Upper lobe of right lung (tissue), 1 donor: ENCODE measurements around the gene PRTFDC1. TPM values are rescaled to one million over a fixed set of nuclear protein-coding genes. Genes with fewer than 3 reads are reported as not detected.

Experiments
- ATAC-seq: fragments of 200-7000 bp; cut with Tn5 transposase; one replicate; pipeline ENCODE4 v1.9.1; 2020; ENCODE audit warnings: mild to moderate bottlenecking, moderate library complexity
- DNase-seq: peaks from one replicate; pipeline ENCODE4 v3.0.0-alpha.2; 2020
- H3K27ac ChIP-seq: fragments of 200-600 bp; one replicate; pipeline ENCODE4 v1.8.0; 2022
- H3K27me3 ChIP-seq: fragments of 200-600 bp; one replicate; pipeline ENCODE4 v1.8.0; 2022; ENCODE audit warnings: mild to moderate bottlenecking
- H3K36me3 ChIP-seq: fragments of 200-600 bp; one replicate; pipeline ENCODE4 v1.8.0; 2022
- H3K4me1 ChIP-seq: fragments of 200-600 bp; one replicate; pipeline ENCODE4 v1.8.0; 2022
- H3K4me3 ChIP-seq: fragments of 200-600 bp; one replicate; pipeline ENCODE4 v1.8.0; 2022; ENCODE audit warnings: mild to moderate bottlenecking
- H3K9me3 ChIP-seq: fragments of 200-600 bp; one replicate; pipeline ENCODE4 v1.8.0; 2022
- intact Hi-C: fragments of 100-400 bp; cut with DNase I; formaldehyde crosslinking; loops from one replicate; pipeline ENCODE4 v1.11.0; 2022
- long read RNA-seq: library from polyadenylated mRNA; unstranded; transcript quantifications from one replicate; pipeline ENCODE4 v2.0.0, GENCODE V29; 2021
- total RNA-seq: library from RNA; stranded (reverse); fragmentation: NEBNext Ultra II Directional; extraction: Animal tissue kit (Norgen Biotek cat#: 25700); gene quantifications from one replicate; pipeline ENCODE4 v1.2.1, GENCODE V29; 2021
- TF ChIP-seq, protein P1 (sequence below): fragments of 200-600 bp; IDR thresholded peaks from one replicate; pipeline ENCODE4 v1.8.0; 2022; ENCODE audit warnings: antibody characterized with exemption
- donor health status: DM: no; HTN: yes; CAD: no; lungs with severe emphysema.

PRTFDC1 gene, protein sequence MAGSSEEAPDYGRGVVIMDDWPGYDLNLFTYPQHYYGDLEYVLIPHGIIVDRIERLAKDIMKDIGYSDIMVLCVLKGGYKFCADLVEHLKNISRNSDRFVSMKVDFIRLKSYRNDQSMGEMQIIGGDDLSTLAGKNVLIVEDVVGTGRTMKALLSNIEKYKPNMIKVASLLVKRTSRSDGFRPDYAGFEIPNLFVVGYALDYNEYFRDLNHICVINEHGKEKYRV
- total RNA-seq, result 2.7 TPM
- long read RNA-seq, partial matches to known transcripts, result 1 of 1 reads
- long read RNA-seq, other reads (novel, unspliced or antisense), result 0 of 1 reads

DNA sequence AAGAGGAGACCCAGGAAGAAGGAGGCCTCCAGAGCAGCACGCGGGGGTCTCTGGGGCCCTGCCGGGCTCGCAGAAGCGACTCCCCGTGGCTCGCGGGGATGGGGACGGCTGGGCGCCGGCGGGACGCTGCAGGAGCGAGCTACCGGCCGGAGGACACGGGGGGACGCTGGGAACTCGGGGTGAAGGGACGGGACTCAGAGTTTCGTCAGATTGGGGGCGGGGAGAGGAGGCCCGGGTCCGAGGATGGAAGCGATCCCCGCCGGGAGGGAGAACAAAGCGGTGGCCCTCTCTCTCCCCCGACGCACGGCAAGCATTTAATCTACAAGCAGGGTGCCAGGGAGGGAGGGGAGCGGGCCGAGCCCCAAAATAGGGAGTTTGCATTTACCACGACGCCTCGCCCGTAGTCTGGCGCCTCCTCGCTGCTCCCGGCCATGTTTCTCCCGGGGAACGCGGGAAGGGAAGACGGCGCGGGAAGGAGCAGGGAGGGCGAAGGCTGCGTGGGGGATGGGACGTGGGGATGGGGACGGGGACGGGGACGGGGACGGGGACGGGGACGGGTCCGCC lies at the start of gene PRTFDC1:
PRTFDC1 (minus strand) TSS at position 464 of the 564 bp plus-strand sequence; CDS start at position 433, 31 bp downstream.
- intact Hi-C loops, result no loop called here

DNA sequence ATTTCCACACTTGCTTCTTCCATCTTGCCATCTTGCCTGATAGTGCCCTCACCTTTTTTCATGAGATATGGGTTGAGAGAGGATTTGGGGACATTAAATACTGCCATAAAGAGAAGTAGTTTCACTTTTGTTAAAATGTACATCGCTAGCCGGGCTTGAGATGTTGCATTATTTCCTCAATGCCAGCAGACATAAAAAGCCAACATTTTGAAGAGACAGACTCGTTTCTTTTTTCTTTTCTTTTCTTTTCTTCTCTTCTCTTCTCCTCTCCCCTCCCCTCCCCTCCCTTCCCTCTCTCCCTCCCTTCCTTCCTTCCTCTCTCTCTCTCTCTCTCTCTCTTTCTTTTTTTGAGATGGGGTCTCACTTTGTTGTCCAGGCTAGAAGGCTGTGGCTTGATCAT lies 45.6 kb upstream of the PRTFDC1 start:
- intact Hi-C loops, result no loop called here
- TF ChIP-seq, protein P1, sequence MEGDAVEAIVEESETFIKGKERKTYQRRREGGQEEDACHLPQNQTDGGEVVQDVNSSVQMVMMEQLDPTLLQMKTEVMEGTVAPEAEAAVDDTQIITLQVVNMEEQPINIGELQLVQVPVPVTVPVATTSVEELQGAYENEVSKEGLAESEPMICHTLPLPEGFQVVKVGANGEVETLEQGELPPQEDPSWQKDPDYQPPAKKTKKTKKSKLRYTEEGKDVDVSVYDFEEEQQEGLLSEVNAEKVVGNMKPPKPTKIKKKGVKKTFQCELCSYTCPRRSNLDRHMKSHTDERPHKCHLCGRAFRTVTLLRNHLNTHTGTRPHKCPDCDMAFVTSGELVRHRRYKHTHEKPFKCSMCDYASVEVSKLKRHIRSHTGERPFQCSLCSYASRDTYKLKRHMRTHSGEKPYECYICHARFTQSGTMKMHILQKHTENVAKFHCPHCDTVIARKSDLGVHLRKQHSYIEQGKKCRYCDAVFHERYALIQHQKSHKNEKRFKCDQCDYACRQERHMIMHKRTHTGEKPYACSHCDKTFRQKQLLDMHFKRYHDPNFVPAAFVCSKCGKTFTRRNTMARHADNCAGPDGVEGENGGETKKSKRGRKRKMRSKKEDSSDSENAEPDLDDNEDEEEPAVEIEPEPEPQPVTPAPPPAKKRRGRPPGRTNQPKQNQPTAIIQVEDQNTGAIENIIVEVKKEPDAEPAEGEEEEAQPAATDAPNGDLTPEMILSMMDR, result no peak
- no peaks in the 10 kb centered on the region for H3K27me3 ChIP-seq
- no peak for DNase-seq
- no peaks in the 10 kb centered on the region for H3K36me3 ChIP-seq
- no peak overlapping the region for H3K4me3 ChIP-seq
- no peaks in the 10 kb centered on the region for H3K4me1 ChIP-seq
- no peaks in the 10 kb centered on the region for H3K9me3 ChIP-seq
- ATAC-seq, result no peak
- H3K27ac ChIP-seq, result no peak overlapping the region

More for the DNA sequence above, at the start of gene PRTFDC1:
- DNase-seq, result peak; percentile 72
- TF ChIP-seq, protein P1, result no peak
- Histone ChIP-seq H3K27ac (peak within 1 kb of the TSS; percentile 77), H3K36me3 (no peaks in the 10 kb centered on the region), H3K27me3 (no peaks in the 10 kb centered on the region), H3K4me1 (peaks cover 12% of the 10 kb centered on the region), H3K9me3 (no peaks in the 10 kb centered on the region), H3K4me3 (peak within 1 kb of the TSS; percentile 66)
- ATAC-seq, result peak; percentile 68

DNA sequence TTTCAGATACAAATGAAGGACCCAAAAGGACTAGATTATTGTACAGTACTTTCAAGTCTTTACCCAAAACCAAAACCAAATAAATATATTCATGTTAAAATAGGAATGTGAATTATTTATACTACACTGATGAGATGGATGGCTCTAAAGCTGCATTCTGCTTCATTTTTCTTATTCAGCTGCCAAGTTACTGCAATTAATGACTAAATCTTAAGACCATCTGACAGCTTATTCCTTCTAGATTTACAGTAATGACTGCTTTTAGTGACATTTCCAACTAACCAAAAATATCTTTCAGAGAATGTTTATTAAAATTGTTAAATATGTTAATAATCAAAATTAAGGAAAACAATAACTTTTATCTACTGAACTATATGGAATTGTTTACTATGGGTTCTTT lies 42.7 kb upstream of the PRTFDC1 start:
- H3K27ac ChIP-seq, result no peak overlapping the region
- no peak for DNase-seq
- no peaks in the 10 kb centered on the region for H3K9me3 ChIP-seq
- TF ChIP-seq, protein P1, result no peak
- H3K4me1 ChIP-seq, result no peaks in the 10 kb centered on the region
- ATAC-seq, result no peak
- no peaks in the 10 kb centered on the region for H3K36me3 ChIP-seq
- intact Hi-C loops, result no loop called here
- H3K27me3 ChIP-seq, result no peaks in the 10 kb centered on the region
- H3K4me3 ChIP-seq, result no peak overlapping the region

DNA sequence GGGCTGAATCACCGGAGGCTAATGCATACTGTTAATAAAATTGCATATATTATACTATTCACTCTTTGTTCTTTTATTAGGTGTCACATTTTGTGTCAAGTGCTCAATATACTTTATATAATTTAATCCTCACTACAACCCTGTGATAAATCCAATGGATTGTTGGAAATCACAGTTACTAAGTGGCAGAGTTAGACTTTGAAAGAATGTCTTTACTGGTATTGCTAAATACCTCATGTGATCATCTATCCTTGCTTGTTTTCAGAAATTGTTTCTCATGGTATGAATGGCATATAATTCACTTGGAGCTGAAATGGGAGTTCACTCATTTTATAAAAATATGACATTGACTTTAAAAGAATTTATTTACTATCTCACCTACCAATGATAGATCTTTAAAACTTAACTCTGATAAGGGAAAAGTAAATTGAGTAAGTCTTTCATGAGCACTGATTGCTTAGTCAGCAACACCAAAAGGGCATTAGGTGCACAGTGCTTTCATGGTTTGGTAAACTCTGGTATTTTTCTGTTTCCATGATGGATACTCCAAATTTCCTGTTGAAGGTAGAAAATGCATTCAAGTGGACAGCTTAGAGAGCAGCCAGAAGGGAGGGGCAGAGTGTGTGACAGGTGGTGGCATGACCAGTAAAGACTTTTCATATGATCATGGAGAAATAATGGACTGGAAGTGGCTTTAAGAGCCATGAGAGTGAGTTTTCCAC lies 41.0 kb upstream of the PRTFDC1 start:
- ATAC-seq (no peak), DNase-seq (no peak)
- intact Hi-C loops, result no loop called here
- Histone ChIP-seq H3K4me1 (no peaks in the 10 kb centered on the region), H3K27me3 (no peaks in the 10 kb centered on the region), H3K27ac (no peak overlapping the region), H3K36me3 (no peaks in the 10 kb centered on the region), H3K4me3 (no peak overlapping the region), H3K9me3 (no peaks in the 10 kb centered on the region)
- TF ChIP-seq, protein P1, result no peak

DNA sequence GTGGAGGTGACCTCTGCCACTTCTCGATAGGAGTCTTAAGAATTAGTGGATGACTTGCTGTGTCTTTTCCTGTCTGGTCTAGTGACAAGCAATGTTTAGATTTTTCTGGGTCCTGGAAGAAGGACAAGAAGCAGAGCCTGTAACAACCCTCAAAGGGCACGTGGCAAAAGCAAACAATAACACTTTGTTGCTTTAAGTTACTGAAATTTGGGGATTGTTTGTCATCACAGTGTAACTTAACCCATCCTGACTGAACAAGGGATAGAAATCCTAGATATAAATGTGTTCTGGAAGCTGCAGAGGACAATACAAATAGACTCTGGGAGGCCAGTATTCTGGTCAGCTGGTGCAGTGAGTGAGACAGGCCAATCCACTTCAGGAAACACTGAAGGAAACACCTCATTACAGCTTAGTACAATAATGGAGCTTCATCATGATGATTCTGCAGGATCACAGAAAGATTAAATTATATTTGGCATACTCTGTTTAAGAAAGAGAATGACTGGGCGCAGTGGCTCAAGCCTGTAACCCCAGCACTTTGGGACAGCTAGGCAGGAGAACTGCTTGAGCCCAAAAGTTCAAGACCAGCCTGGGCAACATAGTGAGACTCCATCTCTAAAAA lies 40.2 kb upstream of the PRTFDC1 start:
- Histone ChIP-seq H3K9me3 (no peaks in the 10 kb centered on the region), H3K36me3 (no peaks in the 10 kb centered on the region), H3K27ac (no peak overlapping the region), H3K27me3 (no peaks in the 10 kb centered on the region), H3K4me3 (no peak overlapping the region), H3K4me1 (no peaks in the 10 kb centered on the region)
- no peak for DNase-seq
- no peak for ATAC-seq
- TF ChIP-seq, protein P1, result no peak
- intact Hi-C loops, result no loop called here
